ENCODE results near the gene PCDH9. TPM values are rescaled to one million over a fixed set of nuclear protein-coding genes. Genes with fewer than 3 reads are reported as not detected.

The PCDH9 gene
- polyA plus RNA-seq, 1 of the 3 experiments (the other 2 are of a cell fraction) = 1.3 TPM

DNA sequence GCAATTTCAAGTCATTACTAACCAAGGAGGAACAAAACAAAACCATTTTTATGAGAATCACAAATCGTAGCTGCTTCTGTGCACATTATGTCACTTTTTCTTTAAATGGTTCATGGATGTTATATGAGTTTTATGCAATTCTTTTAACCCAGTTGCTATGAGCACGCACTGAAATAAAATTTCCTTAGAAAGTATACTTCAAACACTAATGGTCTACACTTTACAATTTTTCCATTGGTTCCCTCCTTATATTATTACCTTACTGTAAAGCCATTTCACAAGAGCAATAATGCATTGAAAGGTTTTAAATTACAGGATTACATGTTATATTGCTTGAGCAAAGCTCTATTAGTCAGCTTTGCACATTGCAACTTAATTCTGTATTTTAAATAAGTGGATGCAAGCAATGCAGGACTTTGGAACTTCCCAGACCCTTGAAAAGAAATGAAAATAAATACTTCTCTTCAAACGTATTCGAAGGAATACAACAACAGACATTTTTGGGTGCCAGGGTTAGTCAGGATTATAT lies 318.7 kb downstream of the PCDH9 start:
- Histone ChIP-seq H2AFZ (ENCODE audit: low read depth) (no peak overlapping the region), H3K79me2 (ENCODE audit: insufficient read depth) (no peaks in the 10 kb centered on the region), H3F3A (replicated peaks; ENCODE audit: insufficient read depth) (no peaks in the 10 kb centered on the region), H3K36me3 (replicated peaks in 1 of 2; ENCODE audit: control insufficient read depth in 1 of 2, insufficient read depth in 2 of 2, low read length in 1 of 2) (no peaks in the 10 kb centered on the region), H3K4me1 (ENCODE audit: control insufficient read depth in 1 of 2, insufficient read depth in 2 of 2, low read depth in 1 of 2, low read length in 1 of 2) (peaks cover 5% of the 10 kb centered on the region in 2 experiments; a peak in 1 of 4 replicates), H4K20me1 (ENCODE audit: insufficient read depth) (no peaks in the 10 kb centered on the region), H3K27ac (ENCODE audit: low read depth in 2 of 2, low read length in 1 of 2) (no peak overlapping the region), H3K4me3 (ENCODE audit: low read depth in 2 of 2, low read length in 1 of 2) (no peak overlapping the region), H3K9me2 (no peaks in the 10 kb centered on the region), H3K27me3 (ENCODE audit: insufficient read depth) (no peaks in the 10 kb centered on the region), H3K9me3 (no peaks in the 10 kb centered on the region), H3K4me2 (no peak overlapping the region), H3K9ac (no peak overlapping the region)
- POLR2A ChIA-PET = no interaction called here
- CTCF ChIA-PET = interaction anchor here (0.8 kb wide), 1 partner anchor 20 kb away, joined by 3 read pairs; no protein-coding TSS in a partner anchor
- DNase-seq = no peak
- WGBS (ENCODE audit: low lambda C conversion rate) = 91% methylated on average over 4 of the region's 4 CpGs
- TF ChIP-seq GATA2 (CRISPR knock-in tag; IDR thresholded peaks at IDR 0.05) (no peak), JUND (IDR thresholded peaks at IDR 0.05) (no peak), REST (IDR thresholded peaks at IDR 0.05; ENCODE audit: low read depth, low read length) (no peak), TCF12 (IDR thresholded peaks at IDR 0.05) (no peak), MEF2A (IDR thresholded peaks at IDR 0.05; ENCODE audit: borderline replicate concordance, low read depth) (no peak), IRF3 (IDR thresholded peaks at IDR 0.05; ENCODE audit: low read depth, low read length) (no peak)

DNA sequence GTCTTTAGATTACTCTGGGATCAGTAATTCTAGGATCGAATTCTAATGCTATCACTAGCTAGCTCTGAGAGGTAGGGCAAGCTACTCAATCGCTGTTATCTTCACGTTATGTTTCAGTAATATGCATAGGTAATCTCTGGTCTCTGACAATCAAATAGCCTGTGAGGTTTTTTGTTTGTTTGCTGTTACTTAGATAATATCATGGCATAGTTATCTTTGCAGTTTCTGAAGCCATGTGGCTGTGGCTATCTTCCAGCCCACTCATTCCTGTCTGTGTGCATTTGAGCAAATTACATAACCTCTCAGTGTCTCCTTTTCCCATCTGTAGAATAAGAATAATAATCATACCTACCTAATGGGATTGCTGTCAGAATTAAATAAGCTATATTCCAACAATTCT lies 330.2 kb downstream of the PCDH9 start:
- no peaks in the 10 kb centered on the region for H3F3A ChIP-seq (replicated peaks; ENCODE audit: insufficient read depth)
- peak; percentile 24 for DNase-seq
- CTCF ChIA-PET = interaction anchor here (1.2 kb wide), 2 partner anchors 11 to 324 kb away, joined by 3 to 6 read pairs; no protein-coding TSS in a partner anchor
- H3K36me3 ChIP-seq (replicated peaks in 1 of 2; ENCODE audit: control insufficient read depth in 1 of 2, insufficient read depth in 2 of 2, low read length in 1 of 2) = no peaks in the 10 kb centered on the region
- no peak overlapping the region for H3K9ac ChIP-seq
- no peak overlapping the region for H3K4me2 ChIP-seq
- WGBS (ENCODE audit: low lambda C conversion rate) = 28% methylated on average over 3 of the region's 3 CpGs
- H3K9me3 ChIP-seq = no peaks in the 10 kb centered on the region
- H3K27ac ChIP-seq (ENCODE audit: low read depth in 2 of 2, low read length in 1 of 2) = peak overlapping the region in 1 of 2 experiments; percentile 34; a peak in 1 of 4 replicates
- H3K4me1 ChIP-seq (ENCODE audit: control insufficient read depth in 1 of 2, insufficient read depth in 2 of 2, low read depth in 1 of 2, low read length in 1 of 2) = peaks cover 0 to 4% of the 10 kb centered on the region in 2 experiments; a peak in 2 of 4 replicates
- no peak overlapping the region for H3K4me3 ChIP-seq (ENCODE audit: low read depth in 2 of 2, low read length in 1 of 2)
- no peaks in the 10 kb centered on the region for H3K79me2 ChIP-seq (ENCODE audit: insufficient read depth)
- no peaks in the 10 kb centered on the region for H4K20me1 ChIP-seq (ENCODE audit: insufficient read depth)
- H3K9me2 ChIP-seq = no peaks in the 10 kb centered on the region
- POLR2A ChIA-PET = no interaction called here
- H3K27me3 ChIP-seq (ENCODE audit: insufficient read depth) = no peaks in the 10 kb centered on the region
- peak overlapping the region; percentile 4; the same call in 1 of the 2 replicates for H2AFZ ChIP-seq (ENCODE audit: low read depth)
- TF ChIP-seq JUND (IDR thresholded peaks at IDR 0.05) (no peak), RAD21 (IDR thresholded peaks at IDR 0.05; ENCODE audit: low read length) (peak; percentile 30), FOXM1 (IDR thresholded peaks at IDR 0.05; ENCODE audit: low read depth) (no peak), IRF3 (IDR thresholded peaks at IDR 0.05; ENCODE audit: low read depth, low read length) (no peak), RCOR1 (IDR thresholded peaks at IDR 0.05; ENCODE audit: low read length) (peak; percentile 87), YY1 (IDR thresholded peaks at IDR 0.05; ENCODE audit: low read depth) (no peak), SMC3 (IDR thresholded peaks at IDR 0.05; ENCODE audit: low read depth, low read length) (no peak), GATA2 (CRISPR knock-in tag; IDR thresholded peaks at IDR 0.05) (peak; percentile 87), CHD2 (IDR thresholded peaks at IDR 0.05; ENCODE audit: low read length, partially characterized antibody) (peak; percentile 55), REST (IDR thresholded peaks at IDR 0.05; ENCODE audit: low read depth, low read length) (no peak), TCF12 (IDR thresholded peaks at IDR 0.05) (0 out of 2 replicates have a peak, but pooled peaks have one; percentile 14), GABPA (IDR thresholded peaks at IDR 0.05; ENCODE audit: low read depth) (no peak), POLR2AphosphoS5 (IDR thresholded peaks at IDR 0.05; ENCODE audit: low read depth, low read length) (no peak), EZH2phosphoT487 (IDR thresholded peaks at IDR 0.05; ENCODE audit: borderline replicate concordance, low read depth) (no peak)
- TF ChIP-seq, protein P1, sequence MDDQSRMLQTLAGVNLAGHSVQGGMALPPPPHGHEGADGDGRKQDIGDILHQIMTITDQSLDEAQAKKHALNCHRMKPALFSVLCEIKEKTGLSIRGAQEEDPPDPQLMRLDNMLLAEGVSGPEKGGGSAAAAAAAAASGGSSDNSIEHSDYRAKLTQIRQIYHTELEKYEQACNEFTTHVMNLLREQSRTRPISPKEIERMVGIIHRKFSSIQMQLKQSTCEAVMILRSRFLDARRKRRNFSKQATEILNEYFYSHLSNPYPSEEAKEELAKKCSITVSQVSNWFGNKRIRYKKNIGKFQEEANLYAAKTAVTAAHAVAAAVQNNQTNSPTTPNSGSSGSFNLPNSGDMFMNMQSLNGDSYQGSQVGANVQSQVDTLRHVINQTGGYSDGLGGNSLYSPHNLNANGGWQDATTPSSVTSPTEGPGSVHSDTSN (IDR thresholded peaks at IDR 0.05) = no peak

All from SK-N-SH (cell line).